PC-3 (cell line): Measurements from ENCODE around the gene CDHR3.

ENCODE experiments used
- CTCF ChIP-seq: fragments of 300-600 bp; sonication (generic); conservative IDR thresholded peaks from 2 replicates; pipeline ENCODE4 v1.5.1; 2017; ENCODE audit warnings: antibody characterized with exemption, low read depth, mild to moderate bottlenecking, low read length
- EZH2 ChIP-seq: fragments of 300-600 bp; sonication (generic); IDR thresholded peaks from one replicate; pipeline ENCODE4 v1.6.1; 2017; ENCODE audit warnings: antibody characterized with exemption, mild to moderate bottlenecking, low read length; ENCODE audit not compliant: unreplicated experiment
- EZH2phosphoT487 ChIP-seq: fragments of 300-600 bp; sonication (generic); IDR thresholded peaks from 2 replicates; pipeline ENCODE4 v1.6.1; 2018; ENCODE audit warnings: mild to moderate bottlenecking, antibody characterized with exemption, low read length, borderline replicate concordance

- TF ChIP-seq CTCF, result no peak
- no peak for TF ChIP-seq EZH2phosphoT487
- no peak for TF ChIP-seq EZH2
Observed at GRCh38 chr7:106006906-106007305, 43.8 kb downstream of the CDHR3 start.
